PC-3 (cell line): ENCODE results near the gene MTHFD1L. TPM values are rescaled to one million over a fixed set of nuclear protein-coding genes. Genes with fewer than 3 reads are reported as not detected.

ENCODE experiments used
- ATAC-seq: fragments of 200-7000 bp; cut with Tn5 transposase; 2 replicates; pipeline ENCODE4 v1.9.1; 2020; ENCODE audit warnings: mild to moderate bottlenecking, moderate library complexity
- BruUV-seq: library from RNA; stranded (reverse); fragments of 400-500 nt; replicated peaks from 2 replicates; lab custom pipeline; 2021; lab: Mats Ljungman, UMichigan
- CTCF ChIA-PET: fragments of 300-600 bp; sonication (Branson Sonifier 250); formaldehyde crosslinking; loops from one replicate; lab custom pipeline; 2022; ENCODE audit warnings: antibody characterized with exemption; lab: Charles Lee
- POLR2A ChIA-PET: fragments of 300-600 bp; sonication (Branson Sonifier 250); formaldehyde crosslinking; loops from one replicate; lab custom pipeline; 2022; ENCODE audit warnings: antibody characterized with exemption; ENCODE audit not compliant: unreplicated experiment; lab: Charles Lee
- DNase-seq: peaks from one replicate; pipeline ENCODE4 v3.0.0-alpha.2; 2015
- H2AFZ ChIP-seq: fragments of 300-600 bp; sonication (generic); 2 replicates; pipeline ENCODE4 v1.6.0; 2016; ENCODE audit warnings: antibody characterized with exemption, low read length
- H3F3A ChIP-seq: fragments of 300-600 bp; sonication (generic); one replicate; pipeline ENCODE4 v1.6.0; 2017; ENCODE audit warnings: antibody characterized with exemption, low read length, control low read depth, mild to moderate bottlenecking; ENCODE audit not compliant: unreplicated experiment
- H3K27ac ChIP-seq: fragments of 300-600 bp; sonication (generic); 2 replicates; pipeline ENCODE4 v1.5.1; 2016; ENCODE audit warnings: mild to moderate bottlenecking, low read length
- H3K27me3 ChIP-seq: fragments of 300-600 bp; sonication (generic); 2 replicates; pipeline ENCODE4 v1.6.1; 2016; ENCODE audit warnings: low read length, mixed read lengths
- H3K36me3 ChIP-seq: fragments of 300-600 bp; sonication (generic); 2 replicates; pipeline ENCODE4 v1.6.1; 2016; ENCODE audit warnings: low read depth, mixed run types, low read length, mixed read lengths
- H3K4me1 ChIP-seq: fragments of 300-600 bp; sonication (generic); 2 replicates; pipeline ENCODE4 v1.5.1; 2016; ENCODE audit warnings: low read length; ENCODE audit not compliant: insufficient read depth
- H3K4me2 ChIP-seq: fragments of 300-600 bp; sonication (generic); 2 replicates; pipeline ENCODE4 v1.6.0; 2016; ENCODE audit warnings: low read length
- H3K4me3 ChIP-seq: fragments of 300-600 bp; sonication (generic); 2 replicates; pipeline ENCODE4 v1.5.1; 2016; ENCODE audit warnings: mild to moderate bottlenecking, low read length, mixed read lengths
- H3K79me2 ChIP-seq: fragments of 300-600 bp; sonication (generic); 2 replicates; pipeline ENCODE4 v1.6.1; 2017; ENCODE audit warnings: low read length, mixed read lengths
- H3K9ac ChIP-seq: fragments of 300-600 bp; sonication (generic); 2 replicates; pipeline ENCODE4 v1.6.0; 2016; ENCODE audit warnings: mild to moderate bottlenecking, low read length
- H3K9me2 ChIP-seq: fragments of 300-600 bp; sonication (generic); replicated peaks from 2 replicates; pipeline ENCODE4 v1.6.1; 2016; ENCODE audit warnings: mixed run types, low read length, mixed read lengths
- H3K9me3 ChIP-seq: fragments of 300-600 bp; sonication (generic); 2 replicates; pipeline ENCODE4 v1.6.1; 2016; ENCODE audit warnings: low read length, mixed read lengths
- H4K20me1 ChIP-seq: fragments of 300-600 bp; sonication (generic); 2 replicates; pipeline ENCODE4 v1.6.1; 2016; ENCODE audit warnings: low read length, mixed read lengths
- CTCF ChIP-seq: fragments of 300-600 bp; sonication (generic); conservative IDR thresholded peaks from 2 replicates; pipeline ENCODE4 v1.5.1; 2017; ENCODE audit warnings: antibody characterized with exemption, low read depth, mild to moderate bottlenecking, low read length
- EZH2 ChIP-seq: fragments of 300-600 bp; sonication (generic); IDR thresholded peaks from one replicate; pipeline ENCODE4 v1.6.1; 2017; ENCODE audit warnings: antibody characterized with exemption, mild to moderate bottlenecking, low read length; ENCODE audit not compliant: unreplicated experiment
- EZH2phosphoT487 ChIP-seq: fragments of 300-600 bp; sonication (generic); IDR thresholded peaks from 2 replicates; pipeline ENCODE4 v1.6.1; 2018; ENCODE audit warnings: mild to moderate bottlenecking, antibody characterized with exemption, low read length, borderline replicate concordance
- intact Hi-C: fragments of 100-400 bp; cut with micrococcal nuclease; formaldehyde crosslinking; loops from 2 replicates; pipeline ENCODE4 v1.9.0; 2023
- total RNA-seq: library from RNA; depleted of rRNA; stranded (reverse); fragments of >200 nt; gene quantifications from 2 replicates; pipeline ENCODE4 v1.2.3, GENCODE V29; 2014

The MTHFD1L gene
- total RNA-seq, 1 experiment from 2014 or later: 11.9 TPM

- no peaks in the 10 kb centered on the region for H3K9me2 ChIP-seq
- H3K4me1 ChIP-seq: no peaks in the 10 kb centered on the region
- H3K36me3 ChIP-seq: peaks cover 13% of the 10 kb centered on the region; the same call in 1 of the 2 replicates
- H3K79me2 ChIP-seq: no peaks in the 10 kb centered on the region
- no peaks in the 10 kb centered on the region for H3K9me3 ChIP-seq
- DNase-seq (no peak), ATAC-seq (no peak)
- ChIA-PET CTCF (no interaction called here), POLR2A (no interaction called here)
- no peak overlapping the region for H3K4me3 ChIP-seq
- intact Hi-C loops: no loop called here
- H4K20me1 ChIP-seq: no peaks in the 10 kb centered on the region
- H3K9ac ChIP-seq: no peak overlapping the region
- H3K27me3 ChIP-seq: no peaks in the 10 kb centered on the region
- H2AFZ ChIP-seq: no peak overlapping the region
- TF ChIP-seq CTCF: no peak
- no peak for TF ChIP-seq EZH2phosphoT487
- TF ChIP-seq EZH2: no peak
- no peak overlapping the region for H3K4me2 ChIP-seq
- H3F3A ChIP-seq: no peaks in the 10 kb centered on the region
- H3K27ac ChIP-seq: no peak overlapping the region
- no TSS peak for BruUV-seq
Measured at GRCh38 chr6:150910561-150910960, 45.1 kb downstream of the MTHFD1L start.

DNA sequence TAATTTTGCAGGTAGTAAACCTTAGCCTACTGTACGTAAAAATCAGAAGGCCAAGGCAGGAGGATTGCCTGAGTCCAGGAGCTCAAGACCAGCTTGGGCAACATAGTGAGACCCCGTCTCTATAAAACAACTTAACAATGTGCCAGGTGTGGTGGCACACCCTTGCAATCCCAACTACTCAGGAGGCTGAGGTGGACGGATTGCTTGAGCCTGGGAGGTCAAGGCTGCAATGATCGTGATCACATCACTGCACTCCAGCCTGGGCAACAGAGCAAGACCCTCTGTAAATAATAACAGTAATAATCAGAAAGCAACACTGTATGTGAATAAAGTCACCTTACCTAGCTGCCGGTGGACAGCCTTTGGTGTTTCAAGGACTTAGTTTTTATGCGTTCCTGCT lies 48.9 kb downstream of the MTHFD1L start:
- Histone ChIP-seq H3K79me2 (no peaks in the 10 kb centered on the region), H3K27ac (no peak overlapping the region), H3K4me2 (no peak overlapping the region), H3K27me3 (no peaks in the 10 kb centered on the region), H4K20me1 (no peaks in the 10 kb centered on the region), H3K4me3 (no peak overlapping the region), H3K36me3 (peaks cover 6% of the 10 kb centered on the region; the same call in 1 of the 2 replicates), H3F3A (no peaks in the 10 kb centered on the region), H3K9me2 (no peaks in the 10 kb centered on the region), H2AFZ (no peak overlapping the region), H3K9me3 (no peaks in the 10 kb centered on the region), H3K9ac (no peak overlapping the region), H3K4me1 (no peaks in the 10 kb centered on the region)
- ChIA-PET CTCF (no interaction called here), POLR2A (no interaction called here)
- DNase-seq: no peak
- intact Hi-C loops: no loop called here
- no TSS peak for BruUV-seq
- no peak for ATAC-seq
- TF ChIP-seq CTCF (no peak), EZH2phosphoT487 (no peak), EZH2 (no peak)

- H3K27me3 ChIP-seq: no peaks in the 10 kb centered on the region
- no peak for DNase-seq
- ATAC-seq: no peak
- peaks cover 12% of the 10 kb centered on the region for H3K36me3 ChIP-seq
- H3K27ac ChIP-seq: no peak overlapping the region
- H3K4me3 ChIP-seq: no peak overlapping the region
- no peak overlapping the region for H3K4me2 ChIP-seq
- no peaks in the 10 kb centered on the region for H4K20me1 ChIP-seq
- H3K79me2 ChIP-seq: no peaks in the 10 kb centered on the region
- intact Hi-C loops: no loop called here
- no peak overlapping the region for H3K9ac ChIP-seq
- ChIA-PET CTCF (no interaction called here), POLR2A (no interaction called here)
- H3K9me3 ChIP-seq: no peaks in the 10 kb centered on the region
- TF ChIP-seq EZH2phosphoT487 (no peak), CTCF (no peak), EZH2 (no peak)
- BruUV-seq: no TSS peak
- no peaks in the 10 kb centered on the region for H3K9me2 ChIP-seq
- no peaks in the 10 kb centered on the region for H3F3A ChIP-seq
- H3K4me1 ChIP-seq: no peaks in the 10 kb centered on the region
- no peak overlapping the region for H2AFZ ChIP-seq
Measured at GRCh38 chr6:150915131-150915879, 49.8 kb downstream of the MTHFD1L start.
